HepG2 (cell line): ENCODE measurements around the gene NAV2. TPM values are rescaled to one million over a fixed set of nuclear protein-coding genes. Genes with fewer than 3 reads are reported as not detected.
A peak's percentile ranks its signal among the peaks of the same experiment; 100 is the strongest.

Source experiments
- ATF1 ChIP-seq: IDR thresholded peaks from 2 replicates; pipeline ENCODE4 v1.6.1; 2016; ENCODE audit warnings: mild to moderate bottlenecking, control low read depth
- CREM ChIP-seq, 2 experiments: sonication (generic) in 1 of 2; formaldehyde crosslinking in 1 of 2; IDR thresholded peaks; 2 replicates each; pipeline versions ENCODE4 v1.4.0 to v1.6.1; 2016 to 2020; ENCODE audit warnings: antibody characterized with exemption in 1 of 2, mild to moderate bottlenecking in 1 of 2, missing genetic modification reagents in 1 of 2
- EP300 ChIP-seq, 3 experiments: sonication (generic) in 1 of 3; formaldehyde crosslinking in 1 of 3; IDR thresholded peaks; 2 replicates each; pipeline versions ENCODE4 v1.5.1 to v1.6.1; 2011 to 2020; ENCODE audit warnings: low read depth in 2 of 3, low read length in 2 of 3, borderline replicate concordance in 1 of 3, improper control_type of control experiment in 1 of 3, mild to moderate bottlenecking in 1 of 3, missing genetic modification reagents in 1 of 3, moderate library complexity in 1 of 3
- GABPA ChIP-seq, 2 experiments: IDR thresholded peaks; 2 replicates each; pipeline ENCODE4 v1.6.1; 2011 to 2016; ENCODE audit warnings: low read depth in 2 of 2, low read length in 1 of 2, missing biosample characterization in 1 of 2, missing genetic modification characterization in 1 of 2
- MEIS1 ChIP-seq: sonication (generic); formaldehyde crosslinking; IDR thresholded peaks from 2 replicates; pipeline ENCODE4 v1.9.0; 2021; ENCODE audit warnings: mild to moderate bottlenecking, missing genetic modification reagents, moderate library complexity, borderline replicate concordance
- MYC ChIP-seq: sonication (generic); formaldehyde crosslinking; IDR thresholded peaks from 2 replicates; pipeline ENCODE4 v1.9.0; 2021; ENCODE audit warnings: missing genetic modification reagents, borderline replicate concordance
- NFYC ChIP-seq: IDR thresholded peaks from 2 replicates; pipeline ENCODE4 v1.6.1; 2016; ENCODE audit warnings: missing genetic modification reagents, missing compliant biosample characterization
- NR2F2 ChIP-seq: IDR thresholded peaks from 2 replicates; pipeline ENCODE4 v1.6.1; 2012; ENCODE audit warnings: low read depth, inconsistent platforms, borderline replicate concordance
- REPIN1 ChIP-seq: sonication (generic); formaldehyde crosslinking; IDR thresholded peaks from 2 replicates; pipeline ENCODE4 v1.8.0; 2022; ENCODE audit warnings: missing genetic modification reagents, low read depth, mild to moderate bottlenecking, borderline replicate concordance
- SETDB1 ChIP-seq: sonication (generic); formaldehyde crosslinking; IDR thresholded peaks from 2 replicates; pipeline ENCODE4 v1.5.1; 2020; ENCODE audit warnings: missing genetic modification reagents, mild to moderate bottlenecking, borderline replicate concordance
- SMAD3 ChIP-seq: sonication (generic); formaldehyde crosslinking; IDR thresholded peaks from 2 replicates; pipeline ENCODE4 v1.4.0; 2020; ENCODE audit warnings: missing genetic modification reagents
- SOX13 ChIP-seq, 3 experiments: fragments of 450-650 bp in 1 of 3; sonication (generic) in 1 of 3; formaldehyde crosslinking in 1 of 3; IDR thresholded peaks in 2 of 3; conservative IDR thresholded peaks in 1 of 3; 2 replicates each; pipeline versions ENCODE4 v1.5.0 to v1.6.1; 2016 to 2020; ENCODE audit warnings: antibody characterized with exemption in 1 of 3, mild to moderate bottlenecking in 1 of 3, missing compliant biosample characterization in 1 of 3, missing genetic modification reagents in 1 of 3, moderate library complexity in 1 of 3
- SOX6 ChIP-seq, 2 experiments: fragments of 450-650 bp in 1 of 2; sonication (generic) in 1 of 2; formaldehyde crosslinking in 1 of 2; IDR thresholded peaks; 2 replicates each; pipeline versions ENCODE4 v1.4.0 to v1.6.1; 2017 to 2020; ENCODE audit warnings: antibody characterized with exemption in 1 of 2, mild to moderate bottlenecking in 1 of 2, missing genetic modification reagents in 1 of 2
- SP140L ChIP-seq: sonication (generic); formaldehyde crosslinking; IDR thresholded peaks from 2 replicates; pipeline ENCODE4 v1.4.0; 2020; ENCODE audit warnings: missing genetic modification reagents, borderline replicate concordance
- TEAD3 ChIP-seq: optimal IDR thresholded peaks from 2 replicates; pipeline ENCODE3; 2016; ENCODE audit warnings: borderline replicate concordance
- TOE1 ChIP-seq: sonication (generic); formaldehyde crosslinking; IDR thresholded peaks from 2 replicates; pipeline ENCODE4 v1.4.0; 2020; ENCODE audit warnings: mild to moderate bottlenecking, missing genetic modification reagents
- ZEB1 ChIP-seq: IDR thresholded peaks from 2 replicates; pipeline ENCODE4 v1.6.1; 2012; ENCODE audit warnings: mild to moderate bottlenecking, low read depth, inconsistent platforms; ENCODE audit not compliant: insufficient replicate concordance
- ZNF317 ChIP-seq: sonication (generic); formaldehyde crosslinking; IDR thresholded peaks from 2 replicates; pipeline ENCODE4 v1.5.0; 2020; ENCODE audit warnings: mild to moderate bottlenecking, missing genetic modification reagents
- ZNF547 ChIP-seq: sonication (generic); formaldehyde crosslinking; IDR thresholded peaks from 2 replicates; pipeline ENCODE4 v1.5.1; 2020; ENCODE audit warnings: mild to moderate bottlenecking, missing genetic modification reagents
- ZNF552 ChIP-seq: sonication (generic); formaldehyde crosslinking; IDR thresholded peaks from 2 replicates; pipeline ENCODE4 v1.9.0; 2022; ENCODE audit warnings: missing genetic modification reagents, mild to moderate bottlenecking, borderline replicate concordance
- polyA plus RNA-seq, 8 experiments: library from polyadenylated mRNA; depleted of rRNA in 3 of 8; stranded (reverse) in 7 of 8; unstranded in 1 of 8; fragments of >200 nt; fragmentation: Illumina TruSeq in 4 of 8; extraction: Trizol in 4 of 8; gene quantifications; 2 replicates each; pipeline versions ENCODE4 v1.2.1 to v1.2.3, GENCODE V29; 2011 to 2016; ENCODE audit warnings: low read depth in 4 of 8, missing spikeins in 1 of 8, mixed read lengths in 1 of 8; ENCODE audit not compliant: insufficient read depth in 1 of 8
- total RNA-seq, 5 experiments: library from RNA; depleted of rRNA; stranded (reverse); fragments of >200 nt; fragmentation: Illumina TruSeq; extraction: Trizol; gene quantifications; 2 replicates each; pipeline ENCODE4 v1.2.3, GENCODE V29; 2016; ENCODE audit warnings: low read depth in 1 of 5
- TF ChIP-seq, protein P1 (sequence below): sonication (generic); formaldehyde crosslinking; IDR thresholded peaks from 2 replicates; pipeline ENCODE4 v1.8.0; 2022; ENCODE audit warnings: missing genetic modification reagents, mild to moderate bottlenecking, inconsistent platforms, borderline replicate concordance
- TF ChIP-seq, protein P2 (sequence below): sonication (generic); formaldehyde crosslinking; IDR thresholded peaks from 2 replicates; pipeline ENCODE4 v1.4.0; 2020; ENCODE audit warnings: missing genetic modification reagents
- TF ChIP-seq, protein P3 (sequence below): sonication (generic); formaldehyde crosslinking; IDR thresholded peaks from 2 replicates; pipeline ENCODE4 v1.5.1; 2020; ENCODE audit warnings: missing genetic modification reagents, mild to moderate bottlenecking, borderline replicate concordance

NAV2 gene
- total and polyA plus RNA-seq, 2 of the 13 experiments (the other 11 are each of a cell fraction or from before 2014, with no cell fraction given), result 9.3 to 34.6 TPM

DNA sequence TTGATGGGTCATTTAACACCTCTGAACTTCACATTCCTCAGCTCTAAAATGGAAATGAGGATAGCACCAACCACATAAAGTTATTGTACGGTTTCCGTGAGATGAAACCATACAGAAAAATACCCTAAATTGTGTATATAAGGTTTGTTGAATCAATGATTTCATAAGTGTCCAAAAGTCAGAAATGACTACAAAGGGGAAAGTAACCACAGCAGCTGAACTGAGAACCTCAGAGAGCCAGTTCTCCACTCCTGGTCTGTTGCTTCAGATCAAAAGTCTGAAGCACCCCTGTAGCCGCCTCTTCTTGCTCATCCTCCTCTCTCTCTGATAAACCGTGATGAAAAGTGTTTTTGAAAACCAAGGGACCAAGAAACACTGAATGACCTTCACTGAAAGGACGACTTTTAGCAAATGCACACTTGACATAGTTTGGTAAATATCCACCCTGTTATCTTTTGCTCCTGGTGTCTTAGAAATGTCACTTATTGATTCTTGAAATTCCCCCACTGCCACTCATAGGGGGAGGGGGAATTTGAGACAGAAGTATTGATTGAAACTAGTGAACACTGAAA is 194.5 kb downstream of the NAV2 start (continued):
- TF ChIP-seq CREM (IDR thresholded peaks at IDR 0.05), result peak; percentile 75; the same call in 1 of the 2 replicates
- no peak for TF ChIP-seq CREM (CRISPR knock-in tag; IDR thresholded peaks at IDR 0.05)
- TF ChIP-seq MEIS1, result peak; percentile 33; the same call in 1 of the 2 replicates
- TF ChIP-seq SOX13 (IDR thresholded peaks at IDR 0.05), result 0 out of 2 replicates have a peak, but pooled peaks have one; percentile 15
- peak in 1 of 2 experiments; percentile 51; a peak in 2 of 4 replicates for TF ChIP-seq SOX13 (CRISPR knock-in tag; conservative IDR thresholded peaks at IDR 0.05 in 1 of 2, IDR thresholded peaks at IDR 0.05 in 1 of 2)
- TF ChIP-seq, protein P1, sequence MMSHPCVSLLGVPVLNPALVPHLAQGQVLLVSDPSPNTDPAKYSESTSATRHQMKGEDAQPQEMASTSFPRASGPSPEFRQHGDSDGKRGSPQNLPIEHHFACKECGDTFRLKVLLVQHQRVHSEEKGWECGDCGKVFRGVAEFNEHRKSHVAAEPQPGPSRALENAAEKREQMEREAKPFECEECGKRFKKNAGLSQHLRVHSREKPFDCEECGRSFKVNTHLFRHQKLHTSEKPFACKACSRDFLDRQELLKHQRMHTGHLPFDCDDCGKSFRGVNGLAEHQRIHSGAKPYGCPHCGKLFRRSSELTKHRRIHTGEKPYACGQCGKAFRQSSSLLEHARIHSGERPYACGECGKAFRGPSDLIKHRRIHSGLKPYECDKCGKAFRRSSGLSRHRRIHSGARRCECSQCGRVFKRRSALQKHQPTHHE (CRISPR knock-in tag), result no peak
- TF ChIP-seq SP140L, result 0 out of 2 replicates have a peak, but pooled peaks have one; percentile 54
- no peak for TF ChIP-seq ZNF552 (CRISPR knock-in tag)
- no peak for TF ChIP-seq MYC
- no peak for TF ChIP-seq NFYC (CRISPR knock-in tag)
- TF ChIP-seq SETDB1, result no peak
- TF ChIP-seq GABPA (IDR thresholded peaks at IDR 0.05; ENCODE audit: low read depth, low read length), result no peak
- TF ChIP-seq GABPA (CRISPR knock-in tag; IDR thresholded peaks at IDR 0.05; ENCODE audit: low read depth), result 0 out of 2 replicates have a peak, but pooled peaks have one; percentile 12
- TF ChIP-seq ZEB1, result no peak
- no peak for TF ChIP-seq ZNF317 (CRISPR knock-in tag)
- peak; percentile 57; the same call in 1 of the 2 replicates for TF ChIP-seq NR2F2
- TF ChIP-seq, protein P2, sequence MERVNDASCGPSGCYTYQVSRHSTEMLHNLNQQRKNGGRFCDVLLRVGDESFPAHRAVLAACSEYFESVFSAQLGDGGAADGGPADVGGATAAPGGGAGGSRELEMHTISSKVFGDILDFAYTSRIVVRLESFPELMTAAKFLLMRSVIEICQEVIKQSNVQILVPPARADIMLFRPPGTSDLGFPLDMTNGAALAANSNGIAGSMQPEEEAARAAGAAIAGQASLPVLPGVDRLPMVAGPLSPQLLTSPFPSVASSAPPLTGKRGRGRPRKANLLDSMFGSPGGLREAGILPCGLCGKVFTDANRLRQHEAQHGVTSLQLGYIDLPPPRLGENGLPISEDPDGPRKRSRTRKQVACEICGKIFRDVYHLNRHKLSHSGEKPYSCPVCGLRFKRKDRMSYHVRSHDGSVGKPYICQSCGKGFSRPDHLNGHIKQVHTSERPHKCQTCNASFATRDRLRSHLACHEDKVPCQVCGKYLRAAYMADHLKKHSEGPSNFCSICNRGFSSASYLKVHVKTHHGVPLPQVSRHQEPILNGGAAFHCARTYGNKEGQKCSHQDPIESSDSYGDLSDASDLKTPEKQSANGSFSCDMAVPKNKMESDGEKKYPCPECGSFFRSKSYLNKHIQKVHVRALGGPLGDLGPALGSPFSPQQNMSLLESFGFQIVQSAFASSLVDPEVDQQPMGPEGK (CRISPR knock-in tag), result peak; percentile 49; the same call in 1 of the 2 replicates
- TF ChIP-seq SOX6 (IDR thresholded peaks at IDR 0.05), result no peak
- TF ChIP-seq SOX6 (CRISPR knock-in tag; IDR thresholded peaks at IDR 0.05), result peak; percentile 36; the same call in 1 of the 2 replicates
- TF ChIP-seq EP300 (IDR thresholded peaks at IDR 0.05; ENCODE audit: low read depth in 2 of 2, low read length in 2 of 2), result peak in 1 of 2 experiments; percentile 78; a peak in 2 of 4 replicates
- TF ChIP-seq EP300 (CRISPR knock-in tag; IDR thresholded peaks at IDR 0.05; ENCODE audit: borderline replicate concordance), result no peak; the same call in 1 of the 2 replicates
- TF ChIP-seq TOE1 (CRISPR knock-in tag), result no peak
- TF ChIP-seq, protein P3, sequence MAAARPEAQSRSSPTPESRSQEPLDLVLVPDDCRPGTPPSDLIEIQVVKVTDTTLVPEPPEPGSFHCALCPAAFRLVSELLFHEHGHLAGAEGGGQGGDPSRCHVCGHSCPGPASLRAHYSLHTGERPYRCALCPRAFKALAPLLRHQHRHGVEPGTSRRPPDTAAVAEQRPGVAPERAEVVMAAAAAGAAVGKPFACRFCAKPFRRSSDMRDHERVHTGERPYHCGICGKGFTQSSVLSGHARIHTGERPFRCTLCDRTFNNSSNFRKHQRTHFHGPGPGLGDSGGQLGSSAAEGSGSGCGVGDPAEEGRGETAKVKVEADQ, result 0 out of 2 replicates have a peak, but pooled peaks have one; percentile 65
- 0 out of 2 replicates have a peak, but pooled peaks have one; percentile 40 for TF ChIP-seq REPIN1
- no peak for TF ChIP-seq SMAD3
- TF ChIP-seq ATF1 (CRISPR knock-in tag), result peak; percentile 42; the same call in 1 of the 2 replicates
- TF ChIP-seq ZNF547 (CRISPR knock-in tag), result 0 out of 2 replicates have a peak, but pooled peaks have one; percentile 36
- TF ChIP-seq TEAD3 (CRISPR knock-in tag), result peak; percentile 27
